Measurements from ENCODE around the gene CTNNA2.

DNA sequence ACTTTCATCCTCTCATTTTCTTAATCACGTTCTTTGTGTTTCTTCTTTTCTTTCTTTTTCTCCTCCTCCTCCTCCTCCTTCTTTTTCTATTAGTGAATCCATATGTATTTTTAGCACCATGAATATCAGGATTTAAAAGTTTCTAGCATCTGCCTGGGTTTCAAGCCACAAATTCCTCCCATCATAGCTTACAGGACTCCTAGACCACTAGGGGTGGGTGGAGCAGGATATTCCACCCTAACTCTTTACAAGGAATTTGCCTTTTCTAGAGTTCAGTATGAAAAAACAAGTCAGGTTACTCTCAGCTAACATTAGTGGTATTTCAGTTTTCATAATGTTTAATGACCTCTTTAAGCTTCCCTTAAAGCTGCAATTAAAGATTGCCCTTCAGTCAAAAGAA is 810.8 kb downstream of the CTNNA2 start:
- TF ChIP-seq EP300 (IDR thresholded peaks at IDR 0.05) (no peak), RFX5 (IDR thresholded peaks at IDR 0.05) (no peak), POLR2A (IDR thresholded peaks at IDR 0.05; ENCODE audit: low read length) (no peak), POLR2AphosphoS2 (conservative IDR thresholded peaks at IDR 0.05; ENCODE audit: low read length) (no peak)
- TF ChIP-seq, protein P1, sequence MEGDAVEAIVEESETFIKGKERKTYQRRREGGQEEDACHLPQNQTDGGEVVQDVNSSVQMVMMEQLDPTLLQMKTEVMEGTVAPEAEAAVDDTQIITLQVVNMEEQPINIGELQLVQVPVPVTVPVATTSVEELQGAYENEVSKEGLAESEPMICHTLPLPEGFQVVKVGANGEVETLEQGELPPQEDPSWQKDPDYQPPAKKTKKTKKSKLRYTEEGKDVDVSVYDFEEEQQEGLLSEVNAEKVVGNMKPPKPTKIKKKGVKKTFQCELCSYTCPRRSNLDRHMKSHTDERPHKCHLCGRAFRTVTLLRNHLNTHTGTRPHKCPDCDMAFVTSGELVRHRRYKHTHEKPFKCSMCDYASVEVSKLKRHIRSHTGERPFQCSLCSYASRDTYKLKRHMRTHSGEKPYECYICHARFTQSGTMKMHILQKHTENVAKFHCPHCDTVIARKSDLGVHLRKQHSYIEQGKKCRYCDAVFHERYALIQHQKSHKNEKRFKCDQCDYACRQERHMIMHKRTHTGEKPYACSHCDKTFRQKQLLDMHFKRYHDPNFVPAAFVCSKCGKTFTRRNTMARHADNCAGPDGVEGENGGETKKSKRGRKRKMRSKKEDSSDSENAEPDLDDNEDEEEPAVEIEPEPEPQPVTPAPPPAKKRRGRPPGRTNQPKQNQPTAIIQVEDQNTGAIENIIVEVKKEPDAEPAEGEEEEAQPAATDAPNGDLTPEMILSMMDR (IDR thresholded peaks at IDR 0.05), result no peak
- TF ChIP-seq, protein P2, sequence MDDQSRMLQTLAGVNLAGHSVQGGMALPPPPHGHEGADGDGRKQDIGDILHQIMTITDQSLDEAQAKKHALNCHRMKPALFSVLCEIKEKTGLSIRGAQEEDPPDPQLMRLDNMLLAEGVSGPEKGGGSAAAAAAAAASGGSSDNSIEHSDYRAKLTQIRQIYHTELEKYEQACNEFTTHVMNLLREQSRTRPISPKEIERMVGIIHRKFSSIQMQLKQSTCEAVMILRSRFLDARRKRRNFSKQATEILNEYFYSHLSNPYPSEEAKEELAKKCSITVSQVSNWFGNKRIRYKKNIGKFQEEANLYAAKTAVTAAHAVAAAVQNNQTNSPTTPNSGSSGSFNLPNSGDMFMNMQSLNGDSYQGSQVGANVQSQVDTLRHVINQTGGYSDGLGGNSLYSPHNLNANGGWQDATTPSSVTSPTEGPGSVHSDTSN (IDR thresholded peaks at IDR 0.05), result no peak

Measured in A549 (cell line).